HepG2 (cell line): ENCODE results near the gene CDC34. TPM values are rescaled to one million over a fixed set of nuclear protein-coding genes. Genes with fewer than 3 reads are reported as not detected.

Source experiments
- BRD4 ChIP-seq: sonication (generic); formaldehyde crosslinking; IDR thresholded peaks from 2 replicates; pipeline ENCODE4 v1.4.0; 2020; ENCODE audit warnings: missing genetic modification reagents
- FOSL1 ChIP-seq: sonication (generic); formaldehyde crosslinking; IDR thresholded peaks from 2 replicates; pipeline ENCODE4 v1.9.0; 2021; ENCODE audit warnings: missing genetic modification reagents, borderline replicate concordance
- FOXJ3 ChIP-seq: sonication (generic); formaldehyde crosslinking; IDR thresholded peaks from 2 replicates; pipeline ENCODE4 v1.4.0; 2020; ENCODE audit warnings: missing genetic modification reagents, mild to moderate bottlenecking, borderline replicate concordance
- HNF1A ChIP-seq, 2 experiments: sonication (generic) in 1 of 2; formaldehyde crosslinking in 1 of 2; IDR thresholded peaks; 2 replicates each; pipeline versions ENCODE4 v1.4.0 to v1.6.1; 2016 to 2020; ENCODE audit warnings: borderline replicate concordance in 1 of 2, low read depth in 1 of 2, mild to moderate bottlenecking in 1 of 2, missing genetic modification reagents in 1 of 2
- IKZF4 ChIP-seq: sonication (generic); formaldehyde crosslinking; IDR thresholded peaks from 2 replicates; pipeline ENCODE4 v1.5.1; 2020; ENCODE audit warnings: borderline replicate concordance, mild to moderate bottlenecking, low read depth, missing genetic modification reagents; ENCODE audit errors: not compliant biosample characterization
- KMT2B ChIP-seq: IDR thresholded peaks from 2 replicates; pipeline ENCODE4 v1.6.1; 2016; ENCODE audit warnings: missing genetic modification reagents, missing compliant biosample characterization
- NBN ChIP-seq: fragments of 450-650 bp; conservative IDR thresholded peaks from 2 replicates; pipeline ENCODE4 v1.6.1; 2017
- NR2F6 ChIP-seq, 2 experiments: IDR thresholded peaks; 2 replicates each; pipeline ENCODE4 v1.6.1; 2016; ENCODE audit warnings: antibody characterized with exemption in 1 of 2, mild to moderate bottlenecking in 1 of 2
- POGK ChIP-seq: sonication (generic); formaldehyde crosslinking; conservative IDR thresholded peaks from 2 replicates; pipeline ENCODE4 v1.8.0; 2022; ENCODE audit warnings: mild to moderate bottlenecking, moderate library complexity, missing genetic modification reagents
- SOX13 ChIP-seq, 3 experiments: fragments of 450-650 bp in 1 of 3; sonication (generic) in 1 of 3; formaldehyde crosslinking in 1 of 3; IDR thresholded peaks in 2 of 3; conservative IDR thresholded peaks in 1 of 3; 2 replicates each; pipeline versions ENCODE4 v1.5.0 to v1.6.1; 2016 to 2020; ENCODE audit warnings: antibody characterized with exemption in 1 of 3, mild to moderate bottlenecking in 1 of 3, missing compliant biosample characterization in 1 of 3, missing genetic modification reagents in 1 of 3, moderate library complexity in 1 of 3
- TBX2 ChIP-seq: sonication (generic); formaldehyde crosslinking; IDR thresholded peaks from 2 replicates; pipeline ENCODE4 v1.5.0; 2020; ENCODE audit warnings: missing genetic modification reagents, mild to moderate bottlenecking, borderline replicate concordance
- TFDP1 ChIP-seq: IDR thresholded peaks from 2 replicates; pipeline ENCODE4 v1.6.1; 2016; ENCODE audit warnings: missing compliant biosample characterization, missing genetic modification reagents, borderline replicate concordance
- ZBTB7A ChIP-seq: sonication (generic); formaldehyde crosslinking; IDR thresholded peaks from 2 replicates; pipeline ENCODE4 v1.8.0; 2022; ENCODE audit warnings: mild to moderate bottlenecking, missing genetic modification reagents
- ZNF451 ChIP-seq: sonication (generic); formaldehyde crosslinking; IDR thresholded peaks from 2 replicates; pipeline ENCODE4 v1.5.0; 2020; ENCODE audit warnings: mild to moderate bottlenecking, missing genetic modification reagents
- ZNF460 ChIP-seq: sonication (generic); formaldehyde crosslinking; IDR thresholded peaks from 2 replicates; pipeline ENCODE4 v1.5.1; 2020; ENCODE audit warnings: missing genetic modification reagents, mild to moderate bottlenecking, borderline replicate concordance
- ZSCAN20 ChIP-seq: sonication (generic); formaldehyde crosslinking; IDR thresholded peaks from 2 replicates; pipeline ENCODE4 v1.4.0; 2020; ENCODE audit warnings: missing genetic modification reagents, mild to moderate bottlenecking, borderline replicate concordance
- polyA plus RNA-seq, 8 experiments: library from polyadenylated mRNA; depleted of rRNA in 3 of 8; stranded (reverse) in 7 of 8; unstranded in 1 of 8; fragments of >200 nt; fragmentation: Illumina TruSeq in 4 of 8; extraction: Trizol in 4 of 8; gene quantifications; 2 replicates each; pipeline versions ENCODE4 v1.2.1 to v1.2.3, GENCODE V29; 2011 to 2016; ENCODE audit warnings: low read depth in 4 of 8, missing spikeins in 1 of 8, mixed read lengths in 1 of 8; ENCODE audit not compliant: insufficient read depth in 1 of 8
- total RNA-seq, 5 experiments: library from RNA; depleted of rRNA; stranded (reverse); fragments of >200 nt; fragmentation: Illumina TruSeq; extraction: Trizol; gene quantifications; 2 replicates each; pipeline ENCODE4 v1.2.3, GENCODE V29; 2016; ENCODE audit warnings: low read depth in 1 of 5
- TF ChIP-seq, protein P1 (sequence below): sonication (generic); formaldehyde crosslinking; IDR thresholded peaks from 2 replicates; pipeline ENCODE4 v1.4.0; 2020; ENCODE audit warnings: missing genetic modification reagents, borderline replicate concordance

The CDC34 gene
- total and polyA plus RNA-seq, 2 of the 13 experiments (the other 11 are each of a cell fraction or from before 2014, with no cell fraction given): 138 to 150 TPM

GRCh38 chr19:570937-571565 lies 39.5 kb downstream of the CDC34 start (continued):
- TF ChIP-seq ZSCAN20 (CRISPR knock-in tag): 0 out of 2 replicates have a peak, but pooled peaks have one; percentile 20
- 0 out of 2 replicates have a peak, but pooled peaks have one; percentile 52 for TF ChIP-seq ZNF451
- TF ChIP-seq ZNF460 (CRISPR knock-in tag): peak; percentile 53
- no peak; the same call in 1 of the 2 replicates for TF ChIP-seq NR2F6 (IDR thresholded peaks at IDR 0.05)
- TF ChIP-seq NR2F6 (CRISPR knock-in tag; IDR thresholded peaks at IDR 0.05): peak; percentile 45; the same call in 1 of the 2 replicates
- peak; percentile 49; the same call in 1 of the 2 replicates for TF ChIP-seq POGK (CRISPR knock-in tag)
- no peak for TF ChIP-seq FOXJ3 (CRISPR knock-in tag)
- TF ChIP-seq TBX2 (CRISPR knock-in tag): peak; percentile 61
- TF ChIP-seq, protein P1, sequence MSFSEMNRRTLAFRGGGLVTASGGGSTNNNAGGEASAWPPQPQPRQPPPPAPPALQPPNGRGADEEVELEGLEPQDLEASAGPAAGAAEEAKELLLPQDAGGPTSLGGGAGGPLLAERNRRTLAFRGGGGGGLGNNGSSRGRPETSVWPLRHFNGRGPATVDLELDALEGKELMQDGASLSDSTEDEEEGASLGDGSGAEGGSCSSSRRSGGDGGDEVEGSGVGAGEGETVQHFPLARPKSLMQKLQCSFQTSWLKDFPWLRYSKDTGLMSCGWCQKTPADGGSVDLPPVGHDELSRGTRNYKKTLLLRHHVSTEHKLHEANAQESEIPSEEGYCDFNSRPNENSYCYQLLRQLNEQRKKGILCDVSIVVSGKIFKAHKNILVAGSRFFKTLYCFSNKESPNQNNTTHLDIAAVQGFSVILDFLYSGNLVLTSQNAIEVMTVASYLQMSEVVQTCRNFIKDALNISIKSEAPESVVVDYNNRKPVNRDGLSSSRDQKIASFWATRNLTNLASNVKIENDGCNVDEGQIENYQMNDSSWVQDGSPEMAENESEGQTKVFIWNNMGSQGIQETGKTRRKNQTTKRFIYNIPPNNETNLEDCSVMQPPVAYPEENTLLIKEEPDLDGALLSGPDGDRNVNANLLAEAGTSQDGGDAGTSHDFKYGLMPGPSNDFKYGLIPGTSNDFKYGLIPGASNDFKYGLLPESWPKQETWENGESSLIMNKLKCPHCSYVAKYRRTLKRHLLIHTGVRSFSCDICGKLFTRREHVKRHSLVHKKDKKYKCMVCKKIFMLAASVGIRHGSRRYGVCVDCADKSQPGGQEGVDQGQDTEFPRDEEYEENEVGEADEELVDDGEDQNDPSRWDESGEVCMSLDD (CRISPR knock-in tag): 0 out of 2 replicates have a peak, but pooled peaks have one; percentile 52
- peak; percentile 81 for TF ChIP-seq IKZF4 (CRISPR knock-in tag)
- TF ChIP-seq KMT2B (CRISPR knock-in tag): no peak
- peak; percentile 41; the same call in 1 of the 2 replicates for TF ChIP-seq BRD4 (CRISPR knock-in tag)
- no peak for TF ChIP-seq HNF1A (IDR thresholded peaks at IDR 0.05; ENCODE audit: low read depth)
- TF ChIP-seq HNF1A (CRISPR knock-in tag; IDR thresholded peaks at IDR 0.05; ENCODE audit: borderline replicate concordance): no peak
- TF ChIP-seq FOSL1 (CRISPR knock-in tag): no peak
- TF ChIP-seq TFDP1: peak; percentile 93; the same call in 1 of the 2 replicates
- peak; percentile 49; the same call in 1 of the 2 replicates for TF ChIP-seq ZBTB7A (CRISPR knock-in tag)
- TF ChIP-seq NBN: no peak
- no peak for TF ChIP-seq SOX13 (IDR thresholded peaks at IDR 0.05)
- TF ChIP-seq SOX13 (CRISPR knock-in tag; conservative IDR thresholded peaks at IDR 0.05 in 1 of 2, IDR thresholded peaks at IDR 0.05 in 1 of 2): no peak
